Activated CD8-positive, alpha-beta T cell treated with anti-CD3 and anti-CD28 coated beads for 36 hours (primary cell): ENCODE measurements around the gene HDGFL3. TPM values are rescaled to one million over a fixed set of nuclear protein-coding genes. Genes with fewer than 3 reads are reported as not detected.
"Not testable (repeated sequence)": the region's sequence is repeated elsewhere in the genome, so short reads cannot be mapped to it uniquely, and the experiment has no call there.

ENCODE experiments used
- ATAC-seq: fragments of 200-7000 bp; cut with Tn5 transposase; one replicate; pipeline ENCODE4 v1.10.0; 2021; ENCODE audit warnings: mild to moderate bottlenecking, moderate library complexity
- CTCF ChIA-PET: fragments of 350-600 bp; sonication (Branson Sonifier 250); formaldehyde crosslinking; loops from one replicate; lab custom pipeline; 2021; ENCODE audit warnings: antibody characterized with exemption; lab: Charles Lee
- POLR2A ChIA-PET: fragments of 350-600 bp; sonication (Branson Sonifier 250); formaldehyde crosslinking; loops from one replicate; lab custom pipeline; 2021; ENCODE audit warnings: antibody characterized with exemption; lab: Charles Lee
- DNase-seq: peaks from one replicate; pipeline ENCODE4 v3.0.0-alpha.2; 2020
- H3K27ac Mint-ChIP-seq: one replicate; pipeline ENCODE4 v1.8.0; 2021; ENCODE audit warnings: mild to moderate bottlenecking, mixed read lengths
- H3K27me3 Mint-ChIP-seq: one replicate; pipeline ENCODE4 v1.8.0; 2021; ENCODE audit warnings: mixed read lengths
- H3K36me3 Mint-ChIP-seq: one replicate; pipeline ENCODE4 v1.8.0; 2021; ENCODE audit warnings: low read depth, mixed read lengths
- H3K4me1 Mint-ChIP-seq: one replicate; pipeline ENCODE4 v1.8.0; 2021; ENCODE audit warnings: low read depth, mixed read lengths
- H3K4me3 Mint-ChIP-seq: one replicate; pipeline ENCODE4 v1.8.0; 2021; ENCODE audit warnings: mild to moderate bottlenecking, moderate library complexity, mixed read lengths
- H3K9me3 Mint-ChIP-seq: one replicate; pipeline ENCODE4 v1.8.0; 2021; ENCODE audit warnings: mixed read lengths
- CTCF ChIP-seq: fragments of 200-600 bp; IDR thresholded peaks from one replicate; pipeline ENCODE4 v1.8.0; 2022; ENCODE audit warnings: antibody characterized with exemption, mild to moderate bottlenecking
- intact Hi-C: fragments of 100-400 bp; cut with micrococcal nuclease; formaldehyde crosslinking; loops from one replicate; pipeline ENCODE4 v1.10.0; 2022
- total RNA-seq, 2 experiments: library from RNA; stranded (reverse); gene quantifications; one replicate each; pipeline ENCODE4 v1.2.3, GENCODE V29; 2021

HDGFL3 gene
- total RNA-seq, 2 experiments from 2014 or later, result 31.1 to 32.2 TPM

- no peaks in the 10 kb centered on the region for H3K4me1 Mint-ChIP-seq
- H3K36me3 Mint-ChIP-seq, result no peaks in the 10 kb centered on the region
- peaks cover 9% of the 10 kb centered on the region for H3K9me3 Mint-ChIP-seq
- peaks cover 29% of the 10 kb centered on the region for H3K27me3 Mint-ChIP-seq
- ChIA-PET CTCF (no interaction called here), POLR2A (no interaction called here)
- H3K27ac Mint-ChIP-seq, result no peak overlapping the region
- no peak for TF ChIP-seq CTCF
- intact Hi-C loops, result no loop called here
- ATAC-seq (no peak), DNase-seq (no peak)
- no peak overlapping the region for H3K4me3 Mint-ChIP-seq
Measured at GRCh38 chr15:83099290-83099689, 108.3 kb downstream of the HDGFL3 start.

GRCh38 chr15:83098079-83098478, 109.5 kb downstream of the HDGFL3 start:
- no peak for TF ChIP-seq CTCF
- Mint-ChIP-seq H3K27ac (no peak overlapping the region), H3K4me1 (peaks cover 1% of the 10 kb centered on the region), H3K27me3 (peaks cover 23% of the 10 kb centered on the region), H3K36me3 (no peaks in the 10 kb centered on the region), H3K9me3 (peaks cover 9% of the 10 kb centered on the region), H3K4me3 (no peak overlapping the region)
- intact Hi-C loops, result no loop called here
- ATAC-seq (no peak), DNase-seq (no peak)
- POLR2A ChIA-PET, result no interaction called here
- CTCF ChIA-PET, result no interaction called here

- Mint-ChIP-seq H3K4me3 (no peak overlapping the region), H3K27ac (no peak overlapping the region), H3K36me3 (no peaks in the 10 kb centered on the region), H3K27me3 (peaks cover 9% of the 10 kb centered on the region), H3K9me3 (peaks cover 9% of the 10 kb centered on the region), H3K4me1 (peaks cover 9% of the 10 kb centered on the region)
- POLR2A ChIA-PET, result no interaction called here
- CTCF ChIA-PET, result interaction anchor here (1.6 kb wide), 1 partner anchor 84 kb away, joined by 3 read pairs; no protein-coding TSS in a partner anchor
- intact Hi-C loops, result no loop called here
- TF ChIP-seq CTCF, result no peak
- ATAC-seq (no peak), DNase-seq (no peak)
Measured at GRCh38 chr15:83094583-83094982, 113.0 kb downstream of the HDGFL3 start.

- ATAC-seq (peak; percentile 93), DNase-seq (peak; percentile 48)
- CTCF ChIA-PET, result no interaction called here
- no peaks in the 10 kb centered on the region for H3K9me3 Mint-ChIP-seq
- H3K27ac Mint-ChIP-seq, result peak overlapping the region; percentile 83
- POLR2A ChIA-PET, result interaction anchor here (0.6 kb wide), 1 partner anchor 81 kb away, joined by 3 read pairs; no protein-coding TSS in a partner anchor
- no peaks in the 10 kb centered on the region for H3K36me3 Mint-ChIP-seq
- intact Hi-C loops, result no loop called here
- no peak overlapping the region for H3K4me3 Mint-ChIP-seq
- no peak for TF ChIP-seq CTCF
- H3K27me3 Mint-ChIP-seq, result peaks cover 11% of the 10 kb centered on the region
- H3K4me1 Mint-ChIP-seq, result peaks cover 9% of the 10 kb centered on the region
Measured at GRCh38 chr15:83092309-83092976, 115.2 kb downstream of the HDGFL3 start.

- H3K4me1 Mint-ChIP-seq, H3K4me3 Mint-ChIP-seq, DNase-seq, H3K9me3 Mint-ChIP-seq, H3K36me3 Mint-ChIP-seq, CTCF ChIA-PET, H3K27me3 Mint-ChIP-seq, intact Hi-C loops: not testable (repeated sequence)
- ATAC-seq, result peak; percentile 55
- H3K27ac Mint-ChIP-seq, result peak overlapping the region; percentile 83
- POLR2A ChIA-PET, result interaction anchor here (0.6 kb wide), 1 partner anchor 81 kb away, joined by 3 read pairs; no protein-coding TSS in a partner anchor
Measured at GRCh38 chr15:83091965-83092308, 115.7 kb downstream of the HDGFL3 start.
